Measurements from ENCODE around the gene FGF11. TPM values are rescaled to one million over a fixed set of nuclear protein-coding genes. Genes with fewer than 3 reads are reported as not detected.

Gene FGF11
- total and polyA plus RNA-seq, 4 donors: 0.47 to 3.5 (median 0.66) TPM

GRCh38 chr17:7414837-7415236 lies 24.5 kb upstream of the FGF11 start:
- Histone ChIP-seq H3K9me3 (ENCODE audit: control insufficient read depth in 4 of 4, insufficient read depth in 3 of 4, low read length in 3 of 4) (no peaks in the 10 kb centered on the region), H3K4me1 (ENCODE audit: control insufficient read depth in 5 of 5, insufficient read depth in 5 of 5, low read length in 5 of 5) (peaks cover 0 to 7% (median 0%) of the 10 kb centered on the region in 5 donors), H3K4me3 (no peak overlapping the region), H3K9ac (ENCODE audit: insufficient read depth in 1 of 2, low read length in 2 of 2) (no peak overlapping the region), H3K36me3 (ENCODE audit: control insufficient read depth in 4 of 4, insufficient read depth in 4 of 4, low read length in 4 of 4) (peaks cover 0 to 11% (median 5%) of the 10 kb centered on the region in 4 donors), H3K27me3 (ENCODE audit: control insufficient read depth in 3 of 3, insufficient read depth in 3 of 3, low read length in 2 of 3) (no peaks in the 10 kb centered on the region), H3K27ac (ENCODE audit: low read depth in 1 of 2, low read length in 1 of 2) (no peak overlapping the region)
- 83 to 87% methylated on average over 14 of the region's 14 CpGs for WGBS, 2 donors
- no peak for TF ChIP-seq CTCF (IDR thresholded peaks at IDR 0.05; ENCODE audit: control extremely low read depth, extremely low read depth)
- DNase-seq (no peak), ATAC-seq (ENCODE audit: insufficient read depth, low FRiP score) (no peak)

GRCh38 chr17:7415784-7416183 lies 23.5 kb upstream of the FGF11 start:
- WGBS, 2 donors: 87 to 89% methylated on average over 23 of the region's 23 CpGs

GRCh38 chr17:7416323-7416722 lies 23.0 kb upstream of the FGF11 start:
- TF ChIP-seq CTCF (IDR thresholded peaks at IDR 0.05; ENCODE audit: control extremely low read depth, extremely low read depth): no peak
- no peak overlapping the region for H3K9ac ChIP-seq (ENCODE audit: insufficient read depth in 1 of 2, low read length in 2 of 2)
- H3K9me3 ChIP-seq (ENCODE audit: control insufficient read depth in 4 of 4, insufficient read depth in 3 of 4, low read length in 3 of 4): no peaks in the 10 kb centered on the region
- no peaks in the 10 kb centered on the region for H3K27me3 ChIP-seq (ENCODE audit: control insufficient read depth in 3 of 3, insufficient read depth in 3 of 3, low read length in 2 of 3)
- H3K4me1 ChIP-seq (ENCODE audit: control insufficient read depth in 5 of 5, insufficient read depth in 5 of 5, low read length in 5 of 5): peaks cover 0 to 12% (median 0%) of the 10 kb centered on the region in 5 donors
- DNase-seq (no peak), ATAC-seq (ENCODE audit: insufficient read depth, low FRiP score) (no peak)
- H3K36me3 ChIP-seq (ENCODE audit: control insufficient read depth in 4 of 4, insufficient read depth in 4 of 4, low read length in 4 of 4): peaks cover 0 to 11% (median 5%) of the 10 kb centered on the region in 4 donors
- WGBS, 2 donors: 81 to 91% methylated on average over 6 of the region's 6 CpGs
- no peak overlapping the region for H3K27ac ChIP-seq (ENCODE audit: low read depth in 1 of 2, low read length in 1 of 2)
- H3K4me3 ChIP-seq: no peak overlapping the region

More at GRCh38 chr17:7415784-7416183, 23.5 kb upstream of the FGF11 start:
- Histone ChIP-seq H3K4me1 (ENCODE audit: control insufficient read depth in 5 of 5, insufficient read depth in 5 of 5, low read length in 5 of 5) (peaks cover 0 to 12% (median 0%) of the 10 kb centered on the region in 5 donors), H3K27ac (ENCODE audit: low read depth in 1 of 2, low read length in 1 of 2) (no peak overlapping the region), H3K9ac (ENCODE audit: insufficient read depth in 1 of 2, low read length in 2 of 2) (no peak overlapping the region), H3K36me3 (ENCODE audit: control insufficient read depth in 4 of 4, insufficient read depth in 4 of 4, low read length in 4 of 4) (peaks cover 0 to 11% (median 5%) of the 10 kb centered on the region in 4 donors), H3K4me3 (no peak overlapping the region), H3K9me3 (ENCODE audit: control insufficient read depth in 4 of 4, insufficient read depth in 3 of 4, low read length in 3 of 4) (no peaks in the 10 kb centered on the region), H3K27me3 (ENCODE audit: control insufficient read depth in 3 of 3, insufficient read depth in 3 of 3, low read length in 2 of 3) (no peaks in the 10 kb centered on the region)
- DNase-seq (no peak), ATAC-seq (ENCODE audit: insufficient read depth, low FRiP score) (no peak)
- no peak for TF ChIP-seq CTCF (IDR thresholded peaks at IDR 0.05; ENCODE audit: control extremely low read depth, extremely low read depth)

Data from lung (tissue), 12 donors.